Natural killer cell (primary cell): ENCODE measurements around the gene TMCC1. TPM values are rescaled to one million over a fixed set of nuclear protein-coding genes. Genes with fewer than 3 reads are reported as not detected.
"Not testable (repeated sequence)": the region's sequence is repeated elsewhere in the genome, so short reads cannot be mapped to it uniquely, and the experiment has no call there.

Experiments
- ATAC-seq, 3 donors: fragments of 150-1000 bp in 2 of 3; fragments of 200-7000 bp in 1 of 3; cut with Tn5 transposase; 1 replicate in 1 of 3; 2 replicates in 2 of 3; pipeline ENCODE4 v1.10.0; 2021; ENCODE audit warnings: mild to moderate bottlenecking in 2 of 3, moderate library complexity in 2 of 3
- DNase-seq, 2 donors: peaks; one replicate each; pipeline versions ENCODE4 v3.0.0 to v3.0.0-alpha.2; 2013 to 2021; ENCODE audit warnings: mixed read lengths in 1 of 2
- H3K27ac ChIP-seq: one replicate; pipeline ENCODE4 v1.5.1; 2013; ENCODE audit warnings: mild to moderate bottlenecking, low read length
- H3K27me3 ChIP-seq: one replicate; pipeline ENCODE4 v1.6.1; 2013; ENCODE audit warnings: low read length; ENCODE audit not compliant: control insufficient read depth, insufficient read depth
- H3K36me3 ChIP-seq: one replicate; pipeline ENCODE4 v1.6.1; 2013; ENCODE audit warnings: low read length; ENCODE audit not compliant: control insufficient read depth, insufficient read depth
- H3K4me1 ChIP-seq: one replicate; pipeline ENCODE4 v1.6.1; 2013; ENCODE audit warnings: low read length; ENCODE audit not compliant: control insufficient read depth, insufficient read depth
- H3K4me3 ChIP-seq: one replicate; pipeline ENCODE4 v1.5.1; 2013; ENCODE audit warnings: low read length
- H3K9me3 ChIP-seq: one replicate; pipeline ENCODE4 v1.6.1; 2013; ENCODE audit warnings: low read length; ENCODE audit not compliant: control insufficient read depth, insufficient read depth
- H3K27ac Mint-ChIP-seq, 2 donors: one replicate each; pipeline ENCODE4 v1.8.0; 2022; ENCODE audit warnings: mild to moderate bottlenecking in 2 of 2, mixed read lengths in 2 of 2, moderate library complexity in 1 of 2
- H3K27me3 Mint-ChIP-seq, 2 donors: one replicate each; pipeline ENCODE4 v1.8.0; 2022; ENCODE audit warnings: low read depth in 2 of 2, mixed read lengths in 2 of 2
- H3K36me3 Mint-ChIP-seq: one replicate; pipeline ENCODE4 v1.8.0; 2022; ENCODE audit warnings: mixed read lengths
- H3K4me1 Mint-ChIP-seq, 2 donors: one replicate each; pipeline ENCODE4 v1.8.0; 2022; ENCODE audit warnings: mixed read lengths in 2 of 2
- H3K4me3 Mint-ChIP-seq: one replicate; pipeline ENCODE4 v1.8.0; 2022; ENCODE audit warnings: mild to moderate bottlenecking, moderate library complexity, mixed read lengths
- H3K9me3 Mint-ChIP-seq, 2 donors: one replicate each; pipeline ENCODE4 v1.8.0; 2022; ENCODE audit warnings: mixed read lengths in 2 of 2
- CTCF ChIP-seq: fragments of 200-600 bp; IDR thresholded peaks from one replicate; pipeline ENCODE4 v1.8.0; 2022; ENCODE audit warnings: antibody characterized with exemption
- WGBS: methylation state at CpG from one replicate; pipeline ENCODE4 v1.1.7; 2013; ENCODE audit warnings: missing lambda C conversion rate; ENCODE audit not compliant: insufficient coverage; 5-methylcytosine and 5-hydroxymethylcytosine counted together
- intact Hi-C: fragments of 100-400 bp; cut with micrococcal nuclease; formaldehyde crosslinking; loops from one replicate; pipeline ENCODE4 v1.14.2; 2022
- total RNA-seq, 4 donors: library from RNA; stranded (reverse); fragments of 120-200 nt in 1 of 4; gene quantifications; one replicate each; pipeline versions ENCODE4 v1.2.3 to v1.2.4, GENCODE V29; 2013 to 2022

Gene TMCC1
- total RNA-seq, 3 donors from 2014 or later (not counting 1 experiment from before 2014, with no cell fraction given) = 26.4 to 36.7 (median 31.7) TPM

DNA sequence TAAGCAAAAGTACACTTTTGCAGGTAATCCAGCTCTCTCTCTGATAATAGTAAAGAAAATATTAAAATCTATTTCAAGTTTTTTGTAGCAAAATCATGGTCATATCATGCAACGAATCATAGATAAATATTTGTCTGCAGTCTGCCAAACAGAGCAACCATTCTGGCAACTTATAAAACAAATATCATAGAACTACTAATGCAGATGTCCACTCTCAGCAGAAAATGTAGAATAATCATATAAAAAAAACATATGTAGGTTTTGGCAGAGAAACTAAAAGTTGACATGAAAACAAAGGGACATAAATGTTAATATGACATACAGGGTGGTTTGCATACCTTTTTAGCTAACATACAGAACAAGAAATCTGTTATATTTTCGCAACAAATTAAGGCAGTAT, 12.2 kb downstream of the TMCC1 start:
- Histone ChIP-seq H3K36me3 (peaks cover 17% of the 10 kb centered on the region), H3K27me3 (no peaks in the 10 kb centered on the region), H3K4me3 (no peak overlapping the region), H3K9me3 (no peaks in the 10 kb centered on the region), H3K27ac (no peak overlapping the region), H3K4me1 (no peaks in the 10 kb centered on the region)
- intact Hi-C loops = no loop called here
- H3K4me3 Mint-ChIP-seq = no peak overlapping the region
- H3K27me3 Mint-ChIP-seq = no peaks in the 10 kb centered on the region
- no peak overlapping the region for H3K27ac Mint-ChIP-seq
- DNase-seq = no peak
- no peak for ATAC-seq
- no peak for TF ChIP-seq CTCF
- H3K9me3 Mint-ChIP-seq = no peaks in the 10 kb centered on the region
- no peaks in the 10 kb centered on the region for H3K36me3 Mint-ChIP-seq
- H3K4me1 Mint-ChIP-seq = peaks cover 12 to 14% of the 10 kb centered on the region in 2 donors
- WGBS = 100% methylated on average over 1 of the region's 2 CpGs

GRCh38 chr3:129878355-129878754, 15.2 kb downstream of the TMCC1 start:
- peak overlapping the region in 1 of 2 donors; percentile 2 for H3K27ac Mint-ChIP-seq
- H3K4me3 Mint-ChIP-seq = no peak overlapping the region
- H3K36me3 Mint-ChIP-seq = no peaks in the 10 kb centered on the region
- Histone ChIP-seq H3K4me3 (no peak overlapping the region), H3K9me3 (no peaks in the 10 kb centered on the region), H3K27me3 (no peaks in the 10 kb centered on the region), H3K27ac (no peak overlapping the region), H3K4me1 (no peaks in the 10 kb centered on the region), H3K36me3 (peaks cover 21% of the 10 kb centered on the region)
- H3K27me3 Mint-ChIP-seq = no peaks in the 10 kb centered on the region
- peaks cover 12 to 14% of the 10 kb centered on the region in 2 donors for H3K4me1 Mint-ChIP-seq
- WGBS = 21% methylated on average over 1 of the region's 1 CpG
- no peak for ATAC-seq
- intact Hi-C loops = no loop called here
- no peak for TF ChIP-seq CTCF
- no peaks in the 10 kb centered on the region for H3K9me3 Mint-ChIP-seq
- DNase-seq = no peak

DNA sequence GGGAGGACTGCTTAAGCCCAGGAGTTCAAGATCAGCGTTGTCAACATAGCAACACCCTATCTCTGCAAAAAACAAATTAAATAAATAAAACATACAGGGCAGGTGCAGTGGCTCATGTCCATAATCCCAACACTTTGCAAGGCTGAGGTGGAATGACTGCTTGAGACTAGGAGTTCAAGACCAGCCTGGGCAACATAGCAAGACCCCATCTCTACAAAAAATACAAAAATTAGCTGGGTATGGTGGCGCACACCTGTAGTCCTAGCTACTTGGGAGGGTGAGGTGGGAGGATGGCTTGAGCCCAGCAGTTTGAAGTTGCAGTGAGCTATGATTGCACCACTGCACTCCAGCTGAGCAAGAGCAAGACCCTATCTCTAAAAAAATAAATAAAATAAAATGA, 19.0 kb downstream of the TMCC1 start:
- H3K36me3 ChIP-seq = peaks cover 18% of the 10 kb centered on the region
- ATAC-seq, H3K36me3 Mint-ChIP-seq, DNase-seq, intact Hi-C loops, H3K4me3 Mint-ChIP-seq, H3K27ac Mint-ChIP-seq, H3K4me3 ChIP-seq, H3K9me3 Mint-ChIP-seq, H3K27me3 Mint-ChIP-seq, H3K27ac ChIP-seq, H3K27me3 ChIP-seq, H3K4me1 ChIP-seq, H3K9me3 ChIP-seq: not testable (repeated sequence)
- 100% methylated on average over 1 of the region's 2 CpGs for WGBS
- H3K4me1 Mint-ChIP-seq = peaks cover 17% of the 10 kb centered on the region in 2 donors

- DNase-seq = no peak
These were observed 24.6 kb downstream of the TMCC1 start for GRCh38 chr3:129868912-129869311.

More at GRCh38 chr3:129868912-129869311, 24.6 kb downstream of the TMCC1 start:
- Histone ChIP-seq H3K4me3 (no peak overlapping the region), H3K36me3 (peaks cover 8% of the 10 kb centered on the region), H3K4me1 (no peaks in the 10 kb centered on the region), H3K9me3 (no peaks in the 10 kb centered on the region), H3K27me3 (no peaks in the 10 kb centered on the region), H3K27ac (no peak overlapping the region)
- Mint-ChIP-seq H3K27me3 (no peaks in the 10 kb centered on the region), H3K4me3 (no peak overlapping the region), H3K4me1 (peaks cover 18 to 28% of the 10 kb centered on the region in 2 donors), H3K9me3 (no peaks in the 10 kb centered on the region), H3K27ac (no peak overlapping the region), H3K36me3 (no peaks in the 10 kb centered on the region)
- TF ChIP-seq CTCF = no peak
- 100% methylated on average over 1 of the region's 2 CpGs for WGBS
- intact Hi-C loops = no loop called here
- no peak for ATAC-seq
